Tibial artery (tissue), 4 donors: ENCODE data around the gene DLG5.

ENCODE experiments used
- DNase-seq, 2 donors: peaks; one replicate each; pipeline ENCODE4 v3.0.0-alpha.2; 2019
- H3K27ac ChIP-seq, 2 donors: fragments of 200-600 bp; sonication (generic) in 1 of 2; 1 replicate in 1 of 2; 2 replicates in 1 of 2; pipeline ENCODE4 v1.5.1; 2018 to 2019; ENCODE audit warnings: mild to moderate bottlenecking in 1 of 2
- H3K27me3 ChIP-seq, 2 donors: fragments of 200-600 bp; sonication (generic) in 1 of 2; one replicate each; pipeline versions ENCODE4 v1.5.1 to v1.6.0; 2016 to 2019
- H3K36me3 ChIP-seq, 3 donors: fragments of 200-600 bp; sonication (generic) in 2 of 3; one replicate each; pipeline ENCODE4 v1.5.1; 2016 to 2019; ENCODE audit warnings: mild to moderate bottlenecking in 2 of 3
- H3K4me1 ChIP-seq, 4 donors: fragments of 200-600 bp; sonication (generic) in 2 of 4; 1 replicate in 3 of 4; 2 replicates in 1 of 4; pipeline ENCODE4 v1.5.1; 2016 to 2019
- H3K4me3 ChIP-seq, 2 donors: fragments of 200-600 bp; sonication (generic) in 1 of 2; 1 replicate in 1 of 2; 2 replicates in 1 of 2; pipeline ENCODE4 v1.5.1; 2018 to 2019; ENCODE audit warnings: mild to moderate bottlenecking in 2 of 2
- H3K9me3 ChIP-seq, 3 donors: fragments of 200-600 bp; sonication (generic) in 1 of 3; one replicate each; pipeline ENCODE4 v1.5.1; 2016 to 2019
- CTCF ChIP-seq, 2 experiments: fragments of 200-600 bp in 1 of 2; fragments of 450-650 bp in 1 of 2; IDR thresholded peaks; one replicate each; pipeline ENCODE4 v1.5.1; 2017 to 2019; ENCODE audit warnings: antibody characterized with exemption in 2 of 2, mild to moderate bottlenecking in 1 of 2, moderate library complexity in 1 of 2
- intact Hi-C: fragments of 100-400 bp; cut with DNase I; formaldehyde crosslinking; loops from one replicate; pipeline ENCODE4 v1.15.0; 2023; ENCODE audit warnings: low total_unique reads

Gene DLG5

GRCh38 chr10:77835669-77836086 is 90.9 kb downstream of the DLG5 start:
- DNase-seq, result no peak
- Histone ChIP-seq H3K27ac (no peak overlapping the region), H3K9me3 (no peaks in the 10 kb centered on the region), H3K27me3 (no peaks in the 10 kb centered on the region), H3K36me3 (peaks cover 34 to 91% (median 78%) of the 10 kb centered on the region in 3 donors), H3K4me3 (no peak overlapping the region), H3K4me1 (peaks cover 0 to 4% (median 0%) of the 10 kb centered on the region in 4 donors)
- intact Hi-C loops, result no loop called here
- no peak for TF ChIP-seq CTCF (IDR thresholded peaks at IDR 0.05)

GRCh38 chr10:77834943-77835668 is 91.4 kb downstream of the DLG5 start:
- Histone ChIP-seq H3K36me3 (peaks cover 35 to 91% (median 78%) of the 10 kb centered on the region in 3 donors), H3K4me1 (peaks cover 0 to 4% (median 0%) of the 10 kb centered on the region in 4 donors), H3K9me3 (no peaks in the 10 kb centered on the region), H3K27ac (no peak overlapping the region), H3K4me3 (no peak overlapping the region), H3K27me3 (no peaks in the 10 kb centered on the region)
- no peak for TF ChIP-seq CTCF (IDR thresholded peaks at IDR 0.05)
- DNase-seq, result no peak
- intact Hi-C loops, result no loop called here

GRCh38 chr10:77834540-77834939 is 92.0 kb downstream of the DLG5 start:
- DNase-seq, result no peak
- TF ChIP-seq CTCF (IDR thresholded peaks at IDR 0.05), result no peak

GRCh38 chr10:77833792-77834191 is 92.8 kb downstream of the DLG5 start:
- no peaks in the 10 kb centered on the region for H3K27me3 ChIP-seq
- H3K27ac ChIP-seq, result no peak overlapping the region
- intact Hi-C loops, result no loop called here
- no peak for TF ChIP-seq CTCF (IDR thresholded peaks at IDR 0.05)
- peaks cover 48 to 91% (median 81%) of the 10 kb centered on the region in 3 donors for H3K36me3 ChIP-seq
- peaks cover 0 to 4% (median 0%) of the 10 kb centered on the region in 4 donors for H3K4me1 ChIP-seq
- no peak overlapping the region for H3K4me3 ChIP-seq
- DNase-seq, result no peak
- H3K9me3 ChIP-seq, result no peaks in the 10 kb centered on the region

More at GRCh38 chr10:77834540-77834939, 92.0 kb downstream of the DLG5 start:
- Histone ChIP-seq H3K27ac (no peak overlapping the region), H3K4me3 (no peak overlapping the region), H3K4me1 (peaks cover 0 to 4% (median 0%) of the 10 kb centered on the region in 4 donors), H3K27me3 (no peaks in the 10 kb centered on the region), H3K9me3 (no peaks in the 10 kb centered on the region), H3K36me3 (peaks cover 40 to 91% (median 79%) of the 10 kb centered on the region in 3 donors)
- intact Hi-C loops, result no loop called here

- Histone ChIP-seq H3K36me3 (peaks cover 52 to 91% (median 82%) of the 10 kb centered on the region in 3 donors), H3K9me3 (no peaks in the 10 kb centered on the region), H3K4me3 (no peak overlapping the region), H3K4me1 (peaks cover 0 to 4% (median 0%) of the 10 kb centered on the region in 4 donors), H3K27me3 (no peaks in the 10 kb centered on the region), H3K27ac (no peak overlapping the region)
- DNase-seq, result no peak
- intact Hi-C loops, result no loop called here
- TF ChIP-seq CTCF (IDR thresholded peaks at IDR 0.05), result no peak
Observed at GRCh38 chr10:77833225-77833624, 93.3 kb downstream of the DLG5 start.
